ENCODE results near the gene ABCA2. TPM values are rescaled to one million over a fixed set of nuclear protein-coding genes. Genes with fewer than 3 reads are reported as not detected.

The ABCA2 gene
- total and polyA plus RNA-seq, 4 donors: 9.0 to 60.0 (median 37.7) TPM

- Histone ChIP-seq H3K4me3 (ENCODE audit: low read length in 2 of 2) (no peak overlapping the region), H3K36me3 (ENCODE audit: control insufficient read depth in 1 of 2, insufficient read depth in 2 of 2, low read length in 1 of 2) (no peaks in the 10 kb centered on the region), H3K27me3 (ENCODE audit: control insufficient read depth in 1 of 2, insufficient read depth in 2 of 2, low read length in 1 of 2) (no peaks in the 10 kb centered on the region), H3K9me3 (ENCODE audit: control insufficient read depth, low read length) (no peaks in the 10 kb centered on the region), H3K27ac (ENCODE audit: low read depth in 1 of 2, low read length in 2 of 2) (no peak overlapping the region), H3K4me1 (ENCODE audit: control insufficient read depth in 1 of 2, insufficient read depth in 2 of 2, low read length in 2 of 2) (no peaks in the 10 kb centered on the region)
- DNase-seq (no peak), ATAC-seq (ENCODE audit: low FRiP score) (no peak)
- intact Hi-C loops (cut with DNase I): no loop called here
- WGBS, 2 donors: 83 to 89% methylated on average over 11 to 12 of the region's 12 CpGs
Observed at GRCh38 chr9:136963751-136964150, 64.3 kb downstream of the ABCA2 start.

- H3K4me3 ChIP-seq (ENCODE audit: low read length in 2 of 2): no peak overlapping the region
- ATAC-seq (ENCODE audit: low FRiP score) (no peak), DNase-seq (no peak)
- no peaks in the 10 kb centered on the region for H3K4me1 ChIP-seq (ENCODE audit: control insufficient read depth in 1 of 2, insufficient read depth in 2 of 2, low read length in 2 of 2)
- WGBS, 2 donors: 50 to 65% methylated on average over 15 of the region's 15 CpGs
- no peak overlapping the region for H3K27ac ChIP-seq (ENCODE audit: low read depth in 1 of 2, low read length in 2 of 2)
- no peaks in the 10 kb centered on the region for H3K27me3 ChIP-seq (ENCODE audit: control insufficient read depth in 1 of 2, insufficient read depth in 2 of 2, low read length in 1 of 2)
- intact Hi-C loops (cut with DNase I): no loop called here
- no peaks in the 10 kb centered on the region for H3K36me3 ChIP-seq (ENCODE audit: control insufficient read depth in 1 of 2, insufficient read depth in 2 of 2, low read length in 1 of 2)
- H3K9me3 ChIP-seq (ENCODE audit: control insufficient read depth, low read length): no peaks in the 10 kb centered on the region
Observed at GRCh38 chr9:136963341-136963740, 64.7 kb downstream of the ABCA2 start.

GRCh38 chr9:136962701-136963248, 65.3 kb downstream of the ABCA2 start:
- H3K4me1 ChIP-seq (ENCODE audit: control insufficient read depth in 1 of 2, insufficient read depth in 2 of 2, low read length in 2 of 2): no peaks in the 10 kb centered on the region
- no peaks in the 10 kb centered on the region for H3K27me3 ChIP-seq (ENCODE audit: control insufficient read depth in 1 of 2, insufficient read depth in 2 of 2, low read length in 1 of 2)
- no peak overlapping the region for H3K27ac ChIP-seq (ENCODE audit: low read depth in 1 of 2, low read length in 2 of 2)
- intact Hi-C loops (cut with DNase I): no loop called here
- H3K4me3 ChIP-seq (ENCODE audit: low read length in 2 of 2): no peak overlapping the region
- DNase-seq: no peak
- 72 to 75% methylated on average over 11 of the region's 11 CpGs for WGBS, 2 donors
- ATAC-seq (ENCODE audit: low FRiP score): no peak
- no peaks in the 10 kb centered on the region for H3K9me3 ChIP-seq (ENCODE audit: control insufficient read depth, low read length)
- H3K36me3 ChIP-seq (ENCODE audit: control insufficient read depth in 1 of 2, insufficient read depth in 2 of 2, low read length in 1 of 2): no peaks in the 10 kb centered on the region

- WGBS, 2 donors: 94 to 98% methylated on average over 9 of the region's 9 CpGs
- H3K4me3 ChIP-seq (ENCODE audit: low read length in 2 of 2): no peak overlapping the region
- intact Hi-C loops (cut with DNase I): no loop called here
- H3K9me3 ChIP-seq (ENCODE audit: control insufficient read depth, low read length): no peaks in the 10 kb centered on the region
- H3K27ac ChIP-seq (ENCODE audit: low read depth in 1 of 2, low read length in 2 of 2): no peak overlapping the region
- no peaks in the 10 kb centered on the region for H3K27me3 ChIP-seq (ENCODE audit: control insufficient read depth in 1 of 2, insufficient read depth in 2 of 2, low read length in 1 of 2)
- DNase-seq (no peak), ATAC-seq (ENCODE audit: low FRiP score) (no peak)
- no peaks in the 10 kb centered on the region for H3K36me3 ChIP-seq (ENCODE audit: control insufficient read depth in 1 of 2, insufficient read depth in 2 of 2, low read length in 1 of 2)
- H3K4me1 ChIP-seq (ENCODE audit: control insufficient read depth in 1 of 2, insufficient read depth in 2 of 2, low read length in 2 of 2): no peaks in the 10 kb centered on the region
Observed at GRCh38 chr9:136962163-136962562, 65.9 kb downstream of the ABCA2 start.

GRCh38 chr9:136961279-136962065, 66.6 kb downstream of the ABCA2 start:
- WGBS, 2 donors: 6 to 12% methylated on average over 21 to 23 of the region's 23 CpGs
- H3K4me1 ChIP-seq (ENCODE audit: control insufficient read depth in 1 of 2, insufficient read depth in 2 of 2, low read length in 2 of 2): no peaks in the 10 kb centered on the region
- H3K36me3 ChIP-seq (ENCODE audit: control insufficient read depth in 1 of 2, insufficient read depth in 2 of 2, low read length in 1 of 2): no peaks in the 10 kb centered on the region
- intact Hi-C loops (cut with DNase I): no loop called here
- H3K27me3 ChIP-seq (ENCODE audit: control insufficient read depth in 1 of 2, insufficient read depth in 2 of 2, low read length in 1 of 2): no peaks in the 10 kb centered on the region
- DNase-seq: peak in 1 of 2 donors; percentile 81
- H3K27ac ChIP-seq (ENCODE audit: low read depth in 1 of 2, low read length in 2 of 2): no peak overlapping the region
- peak; percentile 80 for ATAC-seq (ENCODE audit: low FRiP score)
- H3K4me3 ChIP-seq (ENCODE audit: low read length in 2 of 2): no peak overlapping the region
- no peaks in the 10 kb centered on the region for H3K9me3 ChIP-seq (ENCODE audit: control insufficient read depth, low read length)

- H3K9me3 ChIP-seq (ENCODE audit: control insufficient read depth, low read length): no peaks in the 10 kb centered on the region
- 69 to 73% methylated on average over 15 of the region's 15 CpGs for WGBS, 2 donors
- no peaks in the 10 kb centered on the region for H3K36me3 ChIP-seq (ENCODE audit: control insufficient read depth in 1 of 2, insufficient read depth in 2 of 2, low read length in 1 of 2)
- no peak overlapping the region for H3K4me3 ChIP-seq (ENCODE audit: low read length in 2 of 2)
- H3K4me1 ChIP-seq (ENCODE audit: control insufficient read depth in 1 of 2, insufficient read depth in 2 of 2, low read length in 2 of 2): no peaks in the 10 kb centered on the region
- H3K27ac ChIP-seq (ENCODE audit: low read depth in 1 of 2, low read length in 2 of 2): no peak overlapping the region
- ATAC-seq (ENCODE audit: low FRiP score) (no peak), DNase-seq (no peak)
- no peaks in the 10 kb centered on the region for H3K27me3 ChIP-seq (ENCODE audit: control insufficient read depth in 1 of 2, insufficient read depth in 2 of 2, low read length in 1 of 2)
- intact Hi-C loops (cut with DNase I): no loop called here
Observed at GRCh38 chr9:136960938-136961275, 67.1 kb downstream of the ABCA2 start.

- Histone ChIP-seq H3K27me3 (ENCODE audit: control insufficient read depth in 1 of 2, insufficient read depth in 2 of 2, low read length in 1 of 2) (no peaks in the 10 kb centered on the region), H3K4me1 (ENCODE audit: control insufficient read depth in 1 of 2, insufficient read depth in 2 of 2, low read length in 2 of 2) (no peaks in the 10 kb centered on the region), H3K36me3 (ENCODE audit: control insufficient read depth in 1 of 2, insufficient read depth in 2 of 2, low read length in 1 of 2) (no peaks in the 10 kb centered on the region), H3K27ac (ENCODE audit: low read depth in 1 of 2, low read length in 2 of 2) (no peak overlapping the region), H3K9me3 (ENCODE audit: control insufficient read depth, low read length) (no peaks in the 10 kb centered on the region), H3K4me3 (ENCODE audit: low read length in 2 of 2) (no peak overlapping the region)
- DNase-seq (no peak), ATAC-seq (ENCODE audit: low FRiP score) (no peak)
- 84 to 87% methylated on average over 19 of the region's 19 CpGs for WGBS, 2 donors
- intact Hi-C loops (cut with DNase I): no loop called here
Observed at GRCh38 chr9:136960212-136960937, 67.7 kb downstream of the ABCA2 start.

GRCh38 chr9:136958898-136959850, 68.9 kb downstream of the ABCA2 start:
- DNase-seq (no peak), ATAC-seq (ENCODE audit: low FRiP score) (no peak)
- intact Hi-C loops (cut with DNase I): no loop called here
- Histone ChIP-seq H3K4me3 (ENCODE audit: low read length in 2 of 2) (no peak overlapping the region), H3K27ac (ENCODE audit: low read depth in 1 of 2, low read length in 2 of 2) (no peak overlapping the region), H3K27me3 (ENCODE audit: control insufficient read depth in 1 of 2, insufficient read depth in 2 of 2, low read length in 1 of 2) (no peaks in the 10 kb centered on the region), H3K36me3 (ENCODE audit: control insufficient read depth in 1 of 2, insufficient read depth in 2 of 2, low read length in 1 of 2) (no peaks in the 10 kb centered on the region), H3K9me3 (ENCODE audit: control insufficient read depth, low read length) (no peaks in the 10 kb centered on the region), H3K4me1 (ENCODE audit: control insufficient read depth in 1 of 2, insufficient read depth in 2 of 2, low read length in 2 of 2) (no peaks in the 10 kb centered on the region)
- WGBS, 2 donors: 93 to 94% methylated on average over 27 to 28 of the region's 28 CpGs
